Neural crest cell (in vitro differentiated cells): ENCODE measurements around the gene RHBDL3. TPM values are rescaled to one million over a fixed set of nuclear protein-coding genes. Genes with fewer than 3 reads are reported as not detected.

Experiments
- DNase-seq: peaks from one replicate; pipeline ENCODE4 v3.0.0; 2021; ENCODE audit warnings: low read depth, mixed read lengths, low spot score
- H3K27ac Mint-ChIP-seq: one replicate; pipeline ENCODE4 v1.8.0; 2021; ENCODE audit warnings: mild to moderate bottlenecking, mixed read lengths; ENCODE audit not compliant: unreplicated experiment
- H3K27me3 Mint-ChIP-seq: 2 replicates; pipeline ENCODE4 v1.8.0; 2021; ENCODE audit warnings: low read depth, mild to moderate bottlenecking, mixed read lengths
- H3K36me3 Mint-ChIP-seq: 2 replicates; pipeline ENCODE4 v1.8.0; 2021; ENCODE audit warnings: low read depth, mild to moderate bottlenecking, mixed read lengths
- H3K4me1 Mint-ChIP-seq: 2 replicates; pipeline ENCODE4 v1.8.0; 2021; ENCODE audit warnings: mixed read lengths
- H3K4me3 Mint-ChIP-seq: one replicate; pipeline ENCODE4 v1.8.0; 2021; ENCODE audit warnings: mild to moderate bottlenecking, mixed read lengths
- H3K9me3 Mint-ChIP-seq: 2 replicates; pipeline ENCODE4 v1.8.0; 2021; ENCODE audit warnings: mixed read lengths
- total RNA-seq: library from RNA; stranded (reverse); gene quantifications from 2 replicates; pipeline ENCODE4 v1.2.1, GENCODE V29; 2021
- TF ChIP-seq, protein P1 (sequence below): fragments of 200-600 bp; sonication (generic); conservative IDR thresholded peaks from 2 replicates; pipeline ENCODE4 v1.5.0; 2021; ENCODE audit warnings: antibody characterized with exemption, mild to moderate bottlenecking

RHBDL3 gene
- total RNA-seq, 1 donor from 2014 or later, result 18.7 TPM

DNA sequence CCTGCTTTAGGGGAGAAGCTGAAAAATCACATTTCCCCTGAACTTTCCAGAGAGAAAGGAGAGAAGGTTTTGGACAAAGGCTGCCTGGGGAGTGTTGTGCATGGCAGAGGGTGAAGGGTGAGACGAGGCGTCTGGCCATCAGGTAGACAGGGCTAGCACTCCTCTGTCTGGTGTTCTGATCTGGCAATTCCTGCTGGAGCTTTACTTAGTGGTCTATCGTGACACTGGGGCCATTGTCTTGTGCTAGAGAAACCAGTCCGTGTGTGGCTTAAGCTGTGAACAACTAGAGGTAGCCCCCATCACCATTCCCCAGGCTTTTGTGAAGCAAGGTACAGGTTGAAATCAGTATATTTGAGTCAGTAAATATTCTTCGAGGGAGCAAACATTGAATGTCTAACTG, 8.5 kb downstream of the RHBDL3 start:
- no peaks in the 10 kb centered on the region for H3K9me3 Mint-ChIP-seq
- no peak overlapping the region for H3K27ac Mint-ChIP-seq
- TF ChIP-seq, protein P1, sequence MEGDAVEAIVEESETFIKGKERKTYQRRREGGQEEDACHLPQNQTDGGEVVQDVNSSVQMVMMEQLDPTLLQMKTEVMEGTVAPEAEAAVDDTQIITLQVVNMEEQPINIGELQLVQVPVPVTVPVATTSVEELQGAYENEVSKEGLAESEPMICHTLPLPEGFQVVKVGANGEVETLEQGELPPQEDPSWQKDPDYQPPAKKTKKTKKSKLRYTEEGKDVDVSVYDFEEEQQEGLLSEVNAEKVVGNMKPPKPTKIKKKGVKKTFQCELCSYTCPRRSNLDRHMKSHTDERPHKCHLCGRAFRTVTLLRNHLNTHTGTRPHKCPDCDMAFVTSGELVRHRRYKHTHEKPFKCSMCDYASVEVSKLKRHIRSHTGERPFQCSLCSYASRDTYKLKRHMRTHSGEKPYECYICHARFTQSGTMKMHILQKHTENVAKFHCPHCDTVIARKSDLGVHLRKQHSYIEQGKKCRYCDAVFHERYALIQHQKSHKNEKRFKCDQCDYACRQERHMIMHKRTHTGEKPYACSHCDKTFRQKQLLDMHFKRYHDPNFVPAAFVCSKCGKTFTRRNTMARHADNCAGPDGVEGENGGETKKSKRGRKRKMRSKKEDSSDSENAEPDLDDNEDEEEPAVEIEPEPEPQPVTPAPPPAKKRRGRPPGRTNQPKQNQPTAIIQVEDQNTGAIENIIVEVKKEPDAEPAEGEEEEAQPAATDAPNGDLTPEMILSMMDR, result no peak
- no peaks in the 10 kb centered on the region for H3K36me3 Mint-ChIP-seq
- DNase-seq, result no peak
- peaks cover 31% of the 10 kb centered on the region for H3K27me3 Mint-ChIP-seq
- no peak overlapping the region for H3K4me3 Mint-ChIP-seq
- peaks cover 40% of the 10 kb centered on the region for H3K4me1 Mint-ChIP-seq

DNA sequence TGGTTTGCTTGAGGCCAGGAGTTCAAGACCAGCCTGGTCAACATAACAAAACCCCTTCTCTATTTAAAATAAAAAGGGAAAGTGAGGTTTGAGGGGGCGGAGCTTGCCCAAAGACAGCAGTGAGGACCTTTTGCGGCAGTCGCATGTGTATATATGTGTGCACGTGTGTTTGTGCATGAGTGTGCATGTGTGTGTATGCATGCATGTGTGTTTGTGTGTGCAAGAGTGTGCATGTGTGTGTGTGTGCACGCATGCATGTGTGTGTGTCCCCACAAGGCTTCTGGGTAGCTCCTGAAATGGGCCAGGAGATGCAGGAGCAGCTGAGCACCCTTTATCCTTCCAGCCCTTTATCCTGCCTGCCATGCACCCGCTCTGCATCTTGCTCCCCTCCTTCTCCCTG, 9.0 kb downstream of the RHBDL3 start:
- Mint-ChIP-seq H3K27ac (peak overlapping the region; percentile 27), H3K36me3 (no peaks in the 10 kb centered on the region), H3K9me3 (no peaks in the 10 kb centered on the region), H3K4me1 (peaks cover 46% of the 10 kb centered on the region), H3K27me3 (peaks cover 30% of the 10 kb centered on the region), H3K4me3 (no peak overlapping the region)
- DNase-seq, result no peak
- TF ChIP-seq, protein P1, result no peak

DNA sequence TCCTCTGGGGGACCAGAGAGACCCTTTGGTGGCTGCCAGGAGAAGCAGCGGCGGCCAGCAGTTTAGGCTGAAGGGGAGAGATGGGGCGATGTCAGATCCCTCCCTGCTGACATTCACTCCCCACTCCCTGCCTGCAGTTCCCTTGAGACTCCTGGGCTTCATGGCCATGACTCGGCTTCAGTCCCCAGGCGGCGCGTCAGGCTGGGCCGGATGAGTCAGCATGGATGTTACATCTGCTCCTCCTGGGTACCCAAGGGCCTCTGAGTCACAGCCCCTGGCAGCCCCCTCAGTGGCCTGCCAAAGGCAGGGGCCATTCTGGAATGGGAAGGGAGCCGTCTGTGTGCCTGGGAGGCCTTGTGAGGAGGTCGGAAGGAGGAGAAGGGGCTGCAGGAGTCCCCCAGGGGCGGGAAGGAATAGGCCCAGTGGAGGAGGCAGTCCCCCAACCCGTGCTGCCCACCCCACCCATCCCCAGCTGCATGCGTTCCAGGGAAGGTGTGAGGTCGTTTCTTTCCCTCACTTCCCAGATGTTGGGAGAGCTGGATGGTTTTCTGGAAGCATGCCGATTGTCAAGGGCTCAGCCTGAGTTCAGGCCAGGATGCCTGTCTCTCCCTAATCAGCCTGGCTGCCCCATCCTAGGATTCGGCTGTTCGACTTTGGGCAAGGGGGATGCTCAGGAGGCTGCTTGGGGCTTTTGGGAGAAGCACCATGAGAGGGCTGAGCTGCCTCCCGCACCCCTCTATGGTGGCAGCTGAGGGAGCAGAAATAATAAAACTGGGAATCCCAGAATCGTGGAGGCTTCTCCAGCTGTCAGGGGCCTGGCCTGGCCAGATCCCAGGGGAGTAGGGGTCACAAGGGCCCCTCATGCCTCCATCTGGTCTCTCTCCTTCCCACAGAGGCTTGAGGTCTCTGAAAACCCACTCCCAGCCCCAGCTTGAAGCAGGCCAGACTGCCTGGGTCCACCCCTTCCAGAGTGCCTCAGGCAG, 9.7 kb downstream of the RHBDL3 start:
- Mint-ChIP-seq H3K27ac (peak overlapping the region; percentile 50), H3K27me3 (peaks cover 29% of the 10 kb centered on the region), H3K9me3 (no peaks in the 10 kb centered on the region), H3K36me3 (no peaks in the 10 kb centered on the region), H3K4me3 (peak overlapping the region; percentile 27), H3K4me1 (peaks cover 53% of the 10 kb centered on the region)
- no peak for DNase-seq
- TF ChIP-seq, protein P1, result no peak

DNA sequence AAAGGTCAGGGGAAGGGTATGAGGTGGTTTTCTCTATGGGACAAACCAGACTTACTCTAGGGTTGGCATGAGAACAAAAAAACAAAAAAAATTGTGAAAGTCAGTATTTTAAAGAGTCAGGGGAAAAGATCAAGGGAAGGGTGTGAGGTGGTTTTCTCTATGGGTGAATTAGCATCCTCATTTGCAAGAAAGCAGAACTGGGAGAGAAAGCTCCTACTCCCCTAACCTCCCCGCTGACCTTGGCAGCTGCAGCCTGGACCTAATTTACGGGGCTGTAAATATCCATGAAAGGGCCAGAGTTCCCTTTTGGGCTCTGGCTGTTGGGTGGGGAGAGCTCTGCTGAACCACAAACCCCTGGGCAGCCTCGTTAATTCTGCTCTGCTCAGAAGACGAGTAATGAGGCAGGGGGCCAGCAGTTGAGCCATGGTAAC, 10.6 kb downstream of the RHBDL3 start:
- TF ChIP-seq, protein P1, result no peak

DNA sequence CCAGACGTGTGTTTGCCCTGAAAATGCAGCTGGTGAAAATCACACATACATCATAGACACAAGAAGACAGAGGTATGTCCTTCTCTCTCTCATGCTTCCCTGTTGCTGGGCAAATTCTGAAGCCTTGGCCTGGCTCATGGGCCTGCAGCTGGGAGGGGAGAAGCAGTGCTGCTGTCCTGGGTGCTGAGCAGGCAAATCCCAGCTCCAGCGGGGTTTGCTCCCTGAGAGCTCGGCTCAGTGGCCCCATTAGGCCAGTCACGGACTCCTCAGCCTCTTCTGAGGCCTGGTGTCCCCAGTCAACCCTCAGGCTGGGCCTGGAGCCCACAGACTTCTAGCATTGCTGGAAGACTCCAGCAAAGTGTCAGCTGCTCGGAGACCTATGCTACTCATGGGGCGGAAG, 11.7 kb downstream of the RHBDL3 start:
- peaks cover 20% of the 10 kb centered on the region for H3K27me3 Mint-ChIP-seq
- no peak for DNase-seq
- no peak overlapping the region for H3K27ac Mint-ChIP-seq
- TF ChIP-seq, protein P1, result no peak
- peaks cover 55% of the 10 kb centered on the region for H3K4me1 Mint-ChIP-seq
- H3K4me3 Mint-ChIP-seq, result no peak overlapping the region
- H3K36me3 Mint-ChIP-seq, result no peaks in the 10 kb centered on the region
- H3K9me3 Mint-ChIP-seq, result no peaks in the 10 kb centered on the region

More for the DNA sequence above, 10.6 kb downstream of the RHBDL3 start:
- peak overlapping the region; percentile 27 for H3K4me3 Mint-ChIP-seq
- H3K36me3 Mint-ChIP-seq, result no peaks in the 10 kb centered on the region
- H3K27ac Mint-ChIP-seq, result no peak overlapping the region
- H3K27me3 Mint-ChIP-seq, result peaks cover 23% of the 10 kb centered on the region
- no peak for DNase-seq
- peaks cover 59% of the 10 kb centered on the region for H3K4me1 Mint-ChIP-seq
- no peaks in the 10 kb centered on the region for H3K9me3 Mint-ChIP-seq
